Esophagus muscularis mucosa (tissue), 4 donors: ENCODE measurements around the gene METRNL.

Source experiments
- EP300 ChIP-seq: sonication (generic); formaldehyde crosslinking; IDR thresholded peaks from one replicate; pipeline ENCODE4 v1.6.1; 2017; ENCODE audit warnings: antibody characterized with exemption
- POLR2A ChIP-seq: fragments of 450-650 bp; IDR thresholded peaks from one replicate; pipeline ENCODE4 v1.6.1; 2017; ENCODE audit warnings: antibody characterized with exemption, moderate library complexity, mild to moderate bottlenecking, low read depth
- POLR2AphosphoS5 ChIP-seq, 2 donors: sonication (generic); formaldehyde crosslinking; IDR thresholded peaks; one replicate each; pipeline ENCODE4 v1.6.1; 2017; ENCODE audit warnings: antibody characterized with exemption in 2 of 2
- TF ChIP-seq, protein P1 (sequence below), 3 experiments: fragments of 200-600 bp in 2 of 3; fragments of 450-650 bp in 1 of 3; sonication (generic) in 2 of 3; IDR thresholded peaks; one replicate each; pipeline ENCODE4 v1.5.1; 2017 to 2019; ENCODE audit warnings: antibody characterized with exemption in 3 of 3, mild to moderate bottlenecking in 2 of 3, moderate library complexity in 1 of 3

DNA sequence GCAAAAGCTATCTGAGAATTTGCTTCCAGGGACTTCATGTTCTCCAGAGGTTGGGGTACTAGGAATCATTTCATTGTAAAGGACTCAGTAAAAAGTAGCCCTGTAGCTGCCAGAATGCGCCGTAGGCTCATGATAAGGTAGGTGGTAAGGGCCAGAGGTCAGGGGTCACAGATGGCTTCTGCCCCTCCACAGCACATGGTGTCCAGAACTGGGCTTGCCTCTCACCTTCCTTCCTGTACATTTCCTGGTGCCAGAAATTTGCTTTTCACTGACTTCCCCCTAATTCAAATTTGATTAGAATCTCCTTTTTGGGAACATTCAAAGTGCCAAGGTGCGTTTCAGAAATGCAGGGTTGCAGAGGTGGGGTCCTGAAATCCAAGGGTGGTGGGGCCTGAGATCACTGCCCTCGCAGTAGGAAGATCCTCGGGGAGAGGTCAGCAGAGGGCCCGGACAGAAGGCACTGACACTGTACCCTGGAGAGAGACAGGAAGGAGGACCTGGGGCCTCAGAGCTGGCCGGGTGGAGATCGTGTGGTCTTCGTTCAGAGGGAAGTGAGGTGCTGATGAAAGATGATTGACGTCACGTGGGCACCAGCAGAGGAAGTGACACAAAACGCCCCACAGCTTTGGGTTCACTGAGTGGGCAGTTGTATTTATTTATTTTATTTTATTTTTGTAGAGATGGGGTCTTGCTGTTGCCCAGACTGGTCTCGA is 25.5 kb upstream of the METRNL start:
- TF ChIP-seq, protein P1, sequence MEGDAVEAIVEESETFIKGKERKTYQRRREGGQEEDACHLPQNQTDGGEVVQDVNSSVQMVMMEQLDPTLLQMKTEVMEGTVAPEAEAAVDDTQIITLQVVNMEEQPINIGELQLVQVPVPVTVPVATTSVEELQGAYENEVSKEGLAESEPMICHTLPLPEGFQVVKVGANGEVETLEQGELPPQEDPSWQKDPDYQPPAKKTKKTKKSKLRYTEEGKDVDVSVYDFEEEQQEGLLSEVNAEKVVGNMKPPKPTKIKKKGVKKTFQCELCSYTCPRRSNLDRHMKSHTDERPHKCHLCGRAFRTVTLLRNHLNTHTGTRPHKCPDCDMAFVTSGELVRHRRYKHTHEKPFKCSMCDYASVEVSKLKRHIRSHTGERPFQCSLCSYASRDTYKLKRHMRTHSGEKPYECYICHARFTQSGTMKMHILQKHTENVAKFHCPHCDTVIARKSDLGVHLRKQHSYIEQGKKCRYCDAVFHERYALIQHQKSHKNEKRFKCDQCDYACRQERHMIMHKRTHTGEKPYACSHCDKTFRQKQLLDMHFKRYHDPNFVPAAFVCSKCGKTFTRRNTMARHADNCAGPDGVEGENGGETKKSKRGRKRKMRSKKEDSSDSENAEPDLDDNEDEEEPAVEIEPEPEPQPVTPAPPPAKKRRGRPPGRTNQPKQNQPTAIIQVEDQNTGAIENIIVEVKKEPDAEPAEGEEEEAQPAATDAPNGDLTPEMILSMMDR (IDR thresholded peaks at IDR 0.05) = no peak
- TF ChIP-seq POLR2A = no peak
- TF ChIP-seq POLR2AphosphoS5 (IDR thresholded peaks at IDR 0.05) = peak; percentile 11 to 52
- no peak for TF ChIP-seq EP300
